ENCODE results near the gene FAM20B.

GRCh38 chr1:179058487-179059483 is 33.1 kb downstream of the FAM20B start:
- TF ChIP-seq, protein P1, sequence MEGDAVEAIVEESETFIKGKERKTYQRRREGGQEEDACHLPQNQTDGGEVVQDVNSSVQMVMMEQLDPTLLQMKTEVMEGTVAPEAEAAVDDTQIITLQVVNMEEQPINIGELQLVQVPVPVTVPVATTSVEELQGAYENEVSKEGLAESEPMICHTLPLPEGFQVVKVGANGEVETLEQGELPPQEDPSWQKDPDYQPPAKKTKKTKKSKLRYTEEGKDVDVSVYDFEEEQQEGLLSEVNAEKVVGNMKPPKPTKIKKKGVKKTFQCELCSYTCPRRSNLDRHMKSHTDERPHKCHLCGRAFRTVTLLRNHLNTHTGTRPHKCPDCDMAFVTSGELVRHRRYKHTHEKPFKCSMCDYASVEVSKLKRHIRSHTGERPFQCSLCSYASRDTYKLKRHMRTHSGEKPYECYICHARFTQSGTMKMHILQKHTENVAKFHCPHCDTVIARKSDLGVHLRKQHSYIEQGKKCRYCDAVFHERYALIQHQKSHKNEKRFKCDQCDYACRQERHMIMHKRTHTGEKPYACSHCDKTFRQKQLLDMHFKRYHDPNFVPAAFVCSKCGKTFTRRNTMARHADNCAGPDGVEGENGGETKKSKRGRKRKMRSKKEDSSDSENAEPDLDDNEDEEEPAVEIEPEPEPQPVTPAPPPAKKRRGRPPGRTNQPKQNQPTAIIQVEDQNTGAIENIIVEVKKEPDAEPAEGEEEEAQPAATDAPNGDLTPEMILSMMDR (conservative IDR thresholded peaks at IDR 0.05 in 1 of 2, IDR thresholded peaks at IDR 0.05 in 1 of 2; ENCODE audit: extremely low read depth in 1 of 2, insufficient read depth in 1 of 2, low read depth in 1 of 2, low read length in 2 of 2), result no peak
- TF ChIP-seq EZH2 (IDR thresholded peaks at IDR 0.05; ENCODE audit: borderline replicate concordance, low read length), result no peak
